GM21447 (cell line): Measurements from ENCODE around the gene USP48.

ENCODE experiments used
- ATAC-seq: cut with Tn5 transposase; IDR thresholded peaks from one replicate; pipeline ENCODE4 v1.9.1; 2021; ENCODE audit not compliant: unreplicated experiment

The USP48 gene

GRCh38 chr1:21749859-21750468 lies 33.0 kb downstream of the USP48 start:
- no peak for ATAC-seq

GRCh38 chr1:21749109-21749508 lies 33.8 kb downstream of the USP48 start:
- ATAC-seq = no peak

- no peak for ATAC-seq
These were observed 39.5 kb downstream of the USP48 start for GRCh38 chr1:21743476-21743875.

- no peak for ATAC-seq
These were observed 40.4 kb downstream of the USP48 start for GRCh38 chr1:21742578-21742977.

GRCh38 chr1:21741206-21741605 lies 41.7 kb downstream of the USP48 start:
- no peak for ATAC-seq

GRCh38 chr1:21736876-21737275 lies 46.1 kb downstream of the USP48 start:
- ATAC-seq = no peak

- ATAC-seq = no peak
These were observed 46.9 kb downstream of the USP48 start for GRCh38 chr1:21736011-21736410.

- no peak for ATAC-seq
These were observed 48.4 kb downstream of the USP48 start for GRCh38 chr1:21734526-21734925.

- no peak for ATAC-seq
These were observed 50.3 kb downstream of the USP48 start for GRCh38 chr1:21732664-21733063.

GRCh38 chr1:21725748-21726392 lies 57.1 kb downstream of the USP48 start:
- no peak for ATAC-seq

GRCh38 chr1:21724570-21724969 lies 58.4 kb downstream of the USP48 start:
- no peak for ATAC-seq

- no peak for ATAC-seq
These were observed 58.9 kb downstream of the USP48 start for GRCh38 chr1:21724098-21724497.

GRCh38 chr1:21721295-21721985 lies 61.5 kb downstream of the USP48 start:
- ATAC-seq = no peak

- ATAC-seq = no peak
These were observed 66.8 kb downstream of the USP48 start for GRCh38 chr1:21716169-21716568.

- ATAC-seq = no peak
These were observed 75.1 kb downstream of the USP48 start for GRCh38 chr1:21707891-21708290.

GRCh38 chr1:21707086-21707840 lies 75.7 kb downstream of the USP48 start:
- no peak for ATAC-seq

- no peak for ATAC-seq
These were observed 76.7 kb downstream of the USP48 start for GRCh38 chr1:21706151-21706835.

- ATAC-seq = no peak
These were observed 77.5 kb downstream of the USP48 start for GRCh38 chr1:21705303-21705980.

- ATAC-seq = no peak
These were observed 78.8 kb downstream of the USP48 start for GRCh38 chr1:21704145-21704544.

- ATAC-seq = no peak
These were observed 79.5 kb downstream of the USP48 start for GRCh38 chr1:21703318-21703963.
